Measurements from ENCODE around the gene SEC23IP.

Gene SEC23IP

DNA sequence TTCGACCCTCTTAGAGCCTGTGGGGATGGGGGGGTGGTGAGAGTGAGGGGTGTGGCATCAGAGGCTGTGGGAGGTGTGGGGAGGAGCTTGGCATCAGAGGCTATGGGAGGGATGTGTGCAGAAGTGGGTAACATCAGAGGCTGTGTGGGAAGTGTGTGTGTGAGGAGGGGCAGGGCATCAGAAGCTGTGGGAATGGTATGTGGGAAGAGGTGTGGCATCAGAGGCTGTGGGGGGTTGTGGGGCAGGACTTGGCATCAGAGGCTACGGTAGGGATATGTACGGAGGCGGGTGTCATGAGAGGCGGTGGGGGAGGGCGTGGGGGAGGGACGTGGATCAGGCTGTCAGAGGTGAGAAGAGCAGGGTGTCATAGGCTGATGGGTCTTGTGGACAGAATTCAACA lies 97.4 kb downstream of the SEC23IP start:
- in situ Hi-C loops (cut with HindIII; ENCODE audit: low pct_ligation_motif_present, low pct_unique_long_range_greater_than_20kb, low sequenced_read_pairs): no loop called here
- no peak for DNase-seq

GRCh38 chr10:119991066-119991465 lies 98.5 kb downstream of the SEC23IP start:
- DNase-seq: no peak
- in situ Hi-C loops (cut with HindIII; ENCODE audit: low pct_ligation_motif_present, low pct_unique_long_range_greater_than_20kb, low sequenced_read_pairs): no loop called here

DNA sequence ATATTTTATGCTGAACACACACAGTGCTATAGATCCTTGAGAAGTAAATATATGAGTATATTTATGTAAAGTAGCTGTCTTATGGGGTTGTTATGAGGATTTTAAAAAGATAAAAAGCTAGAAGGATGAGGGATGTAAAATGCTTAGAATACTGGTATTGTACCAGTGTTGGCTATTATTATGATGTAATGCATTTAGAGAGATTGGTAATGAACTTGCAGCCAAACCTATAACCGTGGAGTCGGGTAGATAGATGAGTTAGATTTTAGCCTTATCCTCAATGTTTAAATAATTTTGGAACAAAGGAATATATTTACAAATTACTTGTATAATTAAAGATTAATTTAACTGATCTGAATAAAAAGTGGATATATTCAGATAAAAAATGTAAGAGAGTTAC lies 99.3 kb downstream of the SEC23IP start:
- no peak for DNase-seq
- in situ Hi-C loops (cut with HindIII; ENCODE audit: low pct_ligation_motif_present, low pct_unique_long_range_greater_than_20kb, low sequenced_read_pairs): no loop called here
